ENCODE results near the gene LRP5.

DNA sequence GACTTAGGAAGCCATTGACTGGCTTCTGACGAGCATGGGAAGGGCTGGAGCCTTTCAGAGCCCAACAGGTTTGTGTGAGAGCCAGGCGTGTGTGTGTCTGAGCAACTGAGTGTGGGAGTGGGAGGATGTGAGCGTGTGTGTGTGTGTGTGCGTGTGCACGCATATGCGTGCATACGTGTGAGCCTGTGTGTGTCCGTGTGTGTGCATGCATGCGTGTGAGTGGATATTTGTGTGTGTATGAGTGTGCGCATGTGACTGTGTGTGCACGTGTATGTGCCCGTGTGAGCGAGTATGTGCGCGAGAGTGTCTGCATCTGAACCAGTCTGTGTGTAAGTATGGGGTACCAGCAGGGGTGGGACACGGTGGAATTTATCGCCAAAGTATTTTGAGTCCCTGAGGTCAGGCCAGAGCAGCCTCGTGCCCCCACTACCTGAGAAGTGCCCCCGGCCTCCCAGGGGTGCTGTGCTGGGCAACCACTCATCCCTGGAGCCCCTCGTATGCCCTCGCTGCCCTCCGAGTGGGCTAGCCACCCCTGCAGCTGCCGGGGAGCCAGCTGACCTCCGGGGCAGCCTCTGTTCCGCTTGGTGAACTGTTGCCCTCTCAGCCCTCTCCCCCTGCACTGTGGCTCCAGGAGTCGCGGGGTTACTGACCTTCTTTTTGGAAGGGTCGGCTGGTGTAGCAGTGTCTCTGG is 38.5 kb downstream of the LRP5 start:
- TF ChIP-seq, protein P1, sequence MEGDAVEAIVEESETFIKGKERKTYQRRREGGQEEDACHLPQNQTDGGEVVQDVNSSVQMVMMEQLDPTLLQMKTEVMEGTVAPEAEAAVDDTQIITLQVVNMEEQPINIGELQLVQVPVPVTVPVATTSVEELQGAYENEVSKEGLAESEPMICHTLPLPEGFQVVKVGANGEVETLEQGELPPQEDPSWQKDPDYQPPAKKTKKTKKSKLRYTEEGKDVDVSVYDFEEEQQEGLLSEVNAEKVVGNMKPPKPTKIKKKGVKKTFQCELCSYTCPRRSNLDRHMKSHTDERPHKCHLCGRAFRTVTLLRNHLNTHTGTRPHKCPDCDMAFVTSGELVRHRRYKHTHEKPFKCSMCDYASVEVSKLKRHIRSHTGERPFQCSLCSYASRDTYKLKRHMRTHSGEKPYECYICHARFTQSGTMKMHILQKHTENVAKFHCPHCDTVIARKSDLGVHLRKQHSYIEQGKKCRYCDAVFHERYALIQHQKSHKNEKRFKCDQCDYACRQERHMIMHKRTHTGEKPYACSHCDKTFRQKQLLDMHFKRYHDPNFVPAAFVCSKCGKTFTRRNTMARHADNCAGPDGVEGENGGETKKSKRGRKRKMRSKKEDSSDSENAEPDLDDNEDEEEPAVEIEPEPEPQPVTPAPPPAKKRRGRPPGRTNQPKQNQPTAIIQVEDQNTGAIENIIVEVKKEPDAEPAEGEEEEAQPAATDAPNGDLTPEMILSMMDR (IDR thresholded peaks at IDR 0.05): no peak
- no peak for TF ChIP-seq POLR2AphosphoS5 (IDR thresholded peaks at IDR 0.05)
